Measurements from ENCODE around the gene RPUSD1.
"Not testable (repeated sequence)": the region's sequence is repeated elsewhere in the genome, so short reads cannot be mapped to it uniquely, and the experiment has no call there.

The RPUSD1 gene

GRCh38 chr16:754656-755055 is 33.5 kb downstream of the RPUSD1 start:
- no peak for DNase-seq (ENCODE audit: low spot score)
- Mint-ChIP-seq H3K9me3 (no peaks in the 10 kb centered on the region), H3K27ac (no peak overlapping the region), H3K4me3 (no peak overlapping the region), H3K4me1 (ENCODE audit: low read depth) (no peaks in the 10 kb centered on the region), H3K36me3 (ENCODE audit: low read depth) (no peaks in the 10 kb centered on the region), H3K27me3 (ENCODE audit: low read depth) (peaks cover 7% of the 10 kb centered on the region)

- DNase-seq (ENCODE audit: low spot score); H3K27me3 Mint-ChIP-seq (ENCODE audit: low read depth); H3K27ac Mint-ChIP-seq; H3K4me1 Mint-ChIP-seq (ENCODE audit: low read depth); H3K36me3 Mint-ChIP-seq (ENCODE audit: low read depth); H3K4me3 Mint-ChIP-seq; H3K9me3 Mint-ChIP-seq: not testable (repeated sequence)
These were observed 34.0 kb downstream of the RPUSD1 start for GRCh38 chr16:754121-754607.

GRCh38 chr16:752007-752312 is 36.2 kb downstream of the RPUSD1 start:
- no peaks in the 10 kb centered on the region for H3K9me3 Mint-ChIP-seq
- peaks cover 7% of the 10 kb centered on the region for H3K27me3 Mint-ChIP-seq (ENCODE audit: low read depth)
- H3K4me3 Mint-ChIP-seq = no peak overlapping the region
- no peaks in the 10 kb centered on the region for H3K4me1 Mint-ChIP-seq (ENCODE audit: low read depth)
- no peak for DNase-seq (ENCODE audit: low spot score)
- H3K36me3 Mint-ChIP-seq (ENCODE audit: low read depth) = no peaks in the 10 kb centered on the region
- H3K27ac Mint-ChIP-seq = no peak overlapping the region

DNA sequence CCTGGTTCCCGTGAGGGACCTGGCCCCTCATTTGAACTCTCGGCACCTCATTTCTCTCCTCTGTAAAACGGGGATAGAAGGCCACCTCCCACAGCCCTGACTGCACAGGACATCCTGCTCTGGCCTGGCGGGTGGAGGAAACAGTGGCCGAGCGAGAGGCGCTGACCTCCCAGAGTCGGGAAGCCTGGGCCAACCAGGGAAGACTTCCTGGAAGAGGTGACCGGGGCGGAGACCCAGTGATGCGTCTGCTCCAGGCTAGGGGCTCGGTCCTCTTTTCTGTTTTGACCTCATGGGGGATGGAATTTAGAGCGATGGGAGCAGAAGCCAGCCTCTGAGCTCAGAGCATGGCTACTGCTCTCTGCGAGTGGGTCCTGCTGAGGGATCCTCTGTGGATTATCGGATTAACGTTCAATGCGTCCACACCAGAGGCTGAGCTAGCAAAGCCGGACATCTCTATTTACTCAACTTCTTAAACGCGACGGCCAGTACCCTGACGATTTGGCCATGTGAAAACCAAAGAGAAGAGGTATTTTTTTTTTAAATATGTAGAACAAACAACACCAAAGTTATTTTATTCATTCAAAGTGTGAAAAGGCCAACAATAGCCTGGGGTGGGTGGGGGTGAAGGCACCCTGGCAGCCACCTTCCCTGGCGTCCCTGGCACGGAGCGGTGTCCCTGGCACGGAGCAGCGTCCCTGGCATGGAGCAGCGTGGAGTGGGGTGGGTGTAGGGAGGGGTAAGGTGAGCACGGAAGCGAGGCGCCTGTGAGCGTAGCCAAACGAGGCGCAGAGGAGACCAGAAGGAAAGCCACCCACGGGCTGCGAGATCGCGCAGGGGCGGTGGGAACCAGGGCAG is 36.8 kb downstream of the RPUSD1 start:
- no peak overlapping the region for H3K27ac Mint-ChIP-seq

GRCh38 chr16:750485-750884 is 37.7 kb downstream of the RPUSD1 start:
- no peaks in the 10 kb centered on the region for H3K36me3 Mint-ChIP-seq (ENCODE audit: low read depth)
- no peaks in the 10 kb centered on the region for H3K4me1 Mint-ChIP-seq (ENCODE audit: low read depth)
- no peaks in the 10 kb centered on the region for H3K9me3 Mint-ChIP-seq
- H3K27ac Mint-ChIP-seq = no peak overlapping the region
- no peak overlapping the region for H3K4me3 Mint-ChIP-seq
- H3K27me3 Mint-ChIP-seq (ENCODE audit: low read depth) = no peaks in the 10 kb centered on the region
- no peak for DNase-seq (ENCODE audit: low spot score)

More for the DNA sequence above, 36.8 kb downstream of the RPUSD1 start:
- no peak for DNase-seq (ENCODE audit: low spot score)
- Mint-ChIP-seq H3K27me3 (ENCODE audit: low read depth) (peaks cover 4% of the 10 kb centered on the region), H3K9me3 (no peaks in the 10 kb centered on the region), H3K36me3 (ENCODE audit: low read depth) (no peaks in the 10 kb centered on the region), H3K4me3 (no peak overlapping the region), H3K4me1 (ENCODE audit: low read depth) (no peaks in the 10 kb centered on the region)

DNA sequence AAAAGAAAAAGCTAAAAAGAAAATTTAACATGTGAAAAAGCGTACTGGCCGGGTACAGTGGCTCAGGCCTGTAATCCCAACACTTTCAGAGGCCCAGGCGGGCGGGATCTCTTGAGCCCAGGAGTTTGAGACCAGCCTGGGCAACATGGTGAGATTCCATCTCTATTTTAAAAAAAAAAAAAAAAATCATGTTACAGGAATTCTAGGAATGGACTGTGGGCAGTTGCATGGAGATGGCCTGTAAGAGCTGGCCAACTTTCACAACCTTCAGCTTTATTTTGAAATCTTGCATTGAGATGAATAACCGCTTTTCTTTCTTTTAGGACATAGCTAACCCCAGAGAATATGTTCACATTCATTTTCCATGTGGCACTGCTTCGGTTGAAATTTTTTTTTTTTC is 39.2 kb downstream of the RPUSD1 start:
- Mint-ChIP-seq H3K4me3 (no peak overlapping the region), H3K9me3 (no peaks in the 10 kb centered on the region), H3K27ac (no peak overlapping the region), H3K27me3 (ENCODE audit: low read depth) (no peaks in the 10 kb centered on the region), H3K4me1 (ENCODE audit: low read depth) (no peaks in the 10 kb centered on the region), H3K36me3 (ENCODE audit: low read depth) (no peaks in the 10 kb centered on the region)
- DNase-seq (ENCODE audit: low spot score) = no peak

DNA sequence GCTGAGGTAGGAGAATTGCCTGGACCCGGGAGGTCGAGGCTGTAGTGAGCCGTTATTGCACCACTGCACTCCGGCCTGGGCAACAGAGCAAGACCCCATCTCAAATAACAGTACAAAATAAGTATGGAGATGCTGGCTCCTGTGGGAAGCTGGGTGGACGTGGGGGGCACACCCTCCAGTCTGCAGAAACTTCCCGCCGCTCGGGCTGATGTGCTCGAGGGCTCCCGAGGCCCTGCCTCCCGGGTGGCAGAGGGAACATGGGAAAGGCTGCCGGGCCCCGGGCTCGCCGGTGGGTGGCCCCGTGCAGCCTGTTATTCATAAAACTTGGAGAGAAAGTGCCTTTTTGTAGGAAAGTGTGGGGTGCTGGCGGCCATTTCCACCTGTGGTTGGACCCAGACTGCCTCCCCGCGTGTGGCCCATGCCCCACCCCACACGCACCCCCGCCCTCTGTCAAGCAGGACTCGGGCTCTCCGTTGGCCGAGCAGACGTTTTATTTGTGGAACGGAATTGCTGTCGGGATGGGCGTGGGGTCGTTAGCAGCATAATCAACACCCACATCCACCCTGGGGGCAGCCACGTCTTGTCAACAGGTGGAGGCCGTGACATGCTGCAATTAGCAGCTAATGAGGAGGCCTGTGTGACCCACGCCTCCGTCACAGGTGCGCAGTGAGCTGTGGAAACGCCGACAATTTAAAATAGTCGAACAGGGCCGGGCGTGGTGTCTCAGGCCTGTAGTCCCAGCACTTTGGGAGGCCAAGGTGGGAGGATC is 40.0 kb downstream of the RPUSD1 start:
- no peaks in the 10 kb centered on the region for H3K36me3 Mint-ChIP-seq (ENCODE audit: low read depth)
- no peaks in the 10 kb centered on the region for H3K9me3 Mint-ChIP-seq
- H3K27me3 Mint-ChIP-seq (ENCODE audit: low read depth) = no peaks in the 10 kb centered on the region
- no peak overlapping the region for H3K27ac Mint-ChIP-seq
- H3K4me1 Mint-ChIP-seq (ENCODE audit: low read depth) = no peaks in the 10 kb centered on the region
- no peak for DNase-seq (ENCODE audit: low spot score)
- H3K4me3 Mint-ChIP-seq = no peak overlapping the region

DNA sequence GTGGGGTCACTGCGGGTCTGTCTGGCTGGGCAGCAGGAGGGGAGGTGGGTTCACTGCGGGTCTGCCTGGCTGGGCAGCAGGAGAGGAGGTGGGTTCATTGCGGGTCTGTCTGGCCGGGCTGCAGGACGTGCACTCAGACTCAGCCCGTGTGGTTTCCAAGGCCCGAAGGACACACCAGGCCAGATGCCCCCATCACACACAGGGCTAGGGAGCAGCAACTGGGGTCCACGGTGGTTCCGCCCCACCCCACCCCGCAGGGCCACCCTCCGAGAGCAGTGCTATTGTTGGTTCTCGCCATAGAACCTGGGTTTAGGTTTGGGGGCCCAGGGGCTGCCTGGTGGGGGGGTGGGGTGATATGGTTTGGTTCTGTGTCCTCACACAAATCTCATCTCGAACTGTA is 41.5 kb downstream of the RPUSD1 start:
- Mint-ChIP-seq H3K4me3 (no peak overlapping the region), H3K9me3 (no peaks in the 10 kb centered on the region), H3K36me3 (ENCODE audit: low read depth) (no peaks in the 10 kb centered on the region), H3K27me3 (ENCODE audit: low read depth) (no peaks in the 10 kb centered on the region), H3K27ac (no peak overlapping the region), H3K4me1 (ENCODE audit: low read depth) (no peaks in the 10 kb centered on the region)
- DNase-seq (ENCODE audit: low spot score) = no peak

DNA sequence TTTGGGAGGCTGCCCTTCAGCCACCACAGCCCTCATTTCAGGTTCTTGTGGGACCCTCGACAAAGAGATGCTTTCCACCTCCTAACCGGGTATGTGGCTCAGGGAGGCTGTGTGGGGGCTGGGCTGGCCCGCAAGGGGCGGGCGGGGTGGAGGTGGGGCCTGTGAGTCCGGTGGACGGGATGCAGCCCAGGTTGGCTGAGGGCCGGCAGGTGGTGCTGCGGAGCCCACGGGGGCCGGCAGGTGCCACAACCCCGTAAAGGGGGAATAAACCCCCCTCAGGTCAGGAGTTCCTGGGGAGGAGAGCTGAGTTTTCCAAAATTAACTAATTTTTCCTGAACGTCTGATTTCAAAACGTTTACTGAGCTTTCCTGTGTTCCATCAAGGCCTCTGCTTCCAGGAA is 42.4 kb downstream of the RPUSD1 start:
- H3K36me3 Mint-ChIP-seq (ENCODE audit: low read depth) = no peaks in the 10 kb centered on the region
- no peaks in the 10 kb centered on the region for H3K4me1 Mint-ChIP-seq (ENCODE audit: low read depth)
- H3K27me3 Mint-ChIP-seq (ENCODE audit: low read depth) = no peaks in the 10 kb centered on the region
- no peaks in the 10 kb centered on the region for H3K9me3 Mint-ChIP-seq
- H3K27ac Mint-ChIP-seq = no peak overlapping the region
- H3K4me3 Mint-ChIP-seq = no peak overlapping the region
- no peak for DNase-seq (ENCODE audit: low spot score)

DNA sequence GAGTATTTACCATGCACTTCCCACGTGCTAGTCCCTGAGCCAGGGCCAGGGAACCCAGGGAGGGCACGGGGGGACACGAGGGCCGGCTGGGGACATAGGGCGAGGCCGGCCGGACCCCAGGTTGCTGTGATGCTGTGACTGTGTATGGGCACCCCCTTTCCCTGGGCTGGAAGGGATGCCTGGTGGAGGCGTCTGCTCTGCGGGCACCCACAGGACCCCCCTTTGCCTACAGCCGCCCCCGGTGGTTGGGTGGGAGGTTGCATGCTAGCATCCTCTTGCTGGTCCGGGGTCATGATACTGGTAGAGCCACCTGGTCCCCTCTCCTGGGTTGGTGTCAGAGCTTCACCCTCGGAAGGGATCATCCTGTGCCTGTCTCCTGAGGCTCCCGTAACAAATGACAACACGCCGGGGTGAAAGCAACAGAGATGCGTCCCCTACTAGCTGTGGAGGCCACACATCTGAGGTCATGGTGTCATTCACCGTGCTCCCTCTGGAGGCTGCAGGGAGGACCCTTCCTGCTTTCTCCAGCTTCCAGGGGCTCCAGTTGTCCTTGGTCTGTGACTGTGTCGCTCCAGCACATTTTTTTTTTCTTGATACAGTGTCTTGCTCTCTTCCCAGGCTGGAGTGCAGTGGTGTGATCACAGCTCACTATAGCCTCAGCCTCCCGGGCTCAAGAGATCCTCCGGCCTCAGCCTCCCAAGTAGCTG is 44.2 kb downstream of the RPUSD1 start:
- no peak overlapping the region for H3K27ac Mint-ChIP-seq
- H3K27me3 Mint-ChIP-seq (ENCODE audit: low read depth) = no peaks in the 10 kb centered on the region
- H3K9me3 Mint-ChIP-seq = no peaks in the 10 kb centered on the region
- H3K4me3 Mint-ChIP-seq = no peak overlapping the region
- DNase-seq (ENCODE audit: low spot score) = no peak
- peaks cover 5% of the 10 kb centered on the region for H3K4me1 Mint-ChIP-seq (ENCODE audit: low read depth)
- peaks cover 5% of the 10 kb centered on the region for H3K36me3 Mint-ChIP-seq (ENCODE audit: low read depth)

GRCh38 chr16:742894-743293 is 45.3 kb downstream of the RPUSD1 start:
- not testable (repeated sequence) for DNase-seq (ENCODE audit: low spot score); H3K27me3 Mint-ChIP-seq (ENCODE audit: low read depth); H3K27ac Mint-ChIP-seq; H3K4me3 Mint-ChIP-seq; H3K9me3 Mint-ChIP-seq; H3K36me3 Mint-ChIP-seq (ENCODE audit: low read depth); H3K4me1 Mint-ChIP-seq (ENCODE audit: low read depth)

- Mint-ChIP-seq H3K27me3 (ENCODE audit: low read depth) (no peaks in the 10 kb centered on the region), H3K27ac (no peak overlapping the region), H3K4me1 (ENCODE audit: low read depth) (peaks cover 8% of the 10 kb centered on the region), H3K4me3 (peak overlapping the region; percentile 76), H3K9me3 (no peaks in the 10 kb centered on the region), H3K36me3 (ENCODE audit: low read depth) (peaks cover 9% of the 10 kb centered on the region)
- DNase-seq (ENCODE audit: low spot score) = no peak
These were observed 46.1 kb downstream of the RPUSD1 start for GRCh38 chr16:741986-742629.

DNA sequence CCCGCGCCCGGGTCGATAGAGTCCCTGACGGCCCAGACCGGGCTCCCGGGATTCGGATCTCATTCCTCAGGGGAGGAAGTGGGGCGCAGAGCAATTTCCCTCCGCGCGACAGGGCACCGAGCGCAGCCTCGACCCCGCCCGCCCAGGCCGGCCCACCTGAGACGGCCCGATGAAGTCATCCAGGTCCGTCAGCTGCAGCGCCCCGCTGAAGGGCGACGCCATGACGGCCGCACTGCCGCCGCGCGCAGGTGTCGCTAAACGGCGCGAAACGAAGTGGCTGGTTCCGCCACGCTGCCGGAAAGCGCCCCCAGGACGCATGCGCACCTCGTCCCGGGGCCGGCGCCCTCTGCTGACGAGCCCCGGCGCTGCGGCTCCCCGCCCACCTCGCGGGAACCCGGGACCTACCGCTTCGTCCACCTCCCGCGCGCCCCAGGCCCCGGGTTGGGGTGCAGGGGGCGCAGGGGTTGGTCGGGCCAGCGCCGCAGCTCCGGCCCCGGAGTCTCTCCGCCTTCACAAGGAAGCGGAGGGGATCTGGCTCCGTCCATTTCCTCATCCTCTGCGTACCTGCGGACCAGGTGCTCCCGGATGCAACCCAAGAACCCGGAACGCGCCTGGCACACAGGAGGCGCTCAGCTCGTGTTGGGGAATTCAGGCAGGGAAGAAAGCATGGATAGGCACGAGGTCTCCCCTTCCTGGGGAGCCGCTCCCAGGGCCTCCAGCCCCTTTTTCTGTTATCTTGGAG is 47.2 kb downstream of the RPUSD1 start, which contains the start of gene CIAO3:
Gene CIAO3 (minus strand): TSS at position 234 of the 742 bp plus-strand sequence. CDS start 12 bp downstream, at position 222.
- no peaks in the 10 kb centered on the region for H3K9me3 Mint-ChIP-seq

More for the DNA sequence above, 47.2 kb downstream of the RPUSD1 start, which contains the start of gene CIAO3:
- peak; percentile 94 for DNase-seq (ENCODE audit: low spot score)
- Mint-ChIP-seq H3K36me3 (ENCODE audit: low read depth) (peaks cover 13% of the 10 kb centered on the region), H3K4me1 (ENCODE audit: low read depth) (peaks cover 12% of the 10 kb centered on the region), H3K27ac (peak within 1 kb of the TSS; percentile 63), H3K4me3 (peak within 1 kb of the TSS; percentile 82), H3K27me3 (ENCODE audit: low read depth) (no peaks in the 10 kb centered on the region)
